Trophoblast cell (in vitro differentiated cells and primary cell): ENCODE data around the gene PALS1.

Source experiments
- DNase-seq, 2 donors: peaks; one replicate each; pipeline ENCODE4 v3.0.0-alpha.2; 2016
- H2AFZ ChIP-seq: 2 replicates; pipeline ENCODE4 v1.6.1; 2013; ENCODE audit warnings: low read length, moderate library complexity, mild to moderate bottlenecking; ENCODE audit not compliant: insufficient read depth, poor library complexity
- H2AK5ac ChIP-seq: 2 replicates; pipeline ENCODE4 v1.6.1; 2013; ENCODE audit warnings: mild to moderate bottlenecking, low read length
- H2BK120ac ChIP-seq: 2 replicates; pipeline ENCODE4 v1.6.1; 2013; ENCODE audit warnings: low read length, mild to moderate bottlenecking, moderate library complexity; ENCODE audit not compliant: insufficient read depth, poor library complexity
- H2BK12ac ChIP-seq: 2 replicates; pipeline ENCODE4 v1.6.1; 2013; ENCODE audit warnings: mild to moderate bottlenecking, low read length, moderate library complexity
- H2BK5ac ChIP-seq: 2 replicates; pipeline ENCODE4 v1.6.1; 2013; ENCODE audit warnings: low read length, low read depth, moderate library complexity, mild to moderate bottlenecking; ENCODE audit not compliant: poor library complexity
- H3K14ac ChIP-seq: 2 replicates; pipeline ENCODE4 v1.6.1; 2013; ENCODE audit warnings: mild to moderate bottlenecking, low read length
- H3K18ac ChIP-seq: 2 replicates; pipeline ENCODE4 v1.6.1; 2013; ENCODE audit warnings: mild to moderate bottlenecking, low read length
- H3K23ac ChIP-seq: 2 replicates; pipeline ENCODE4 v1.6.1; 2013; ENCODE audit warnings: low read length
- H3K27ac ChIP-seq: 2 replicates; pipeline ENCODE4 v1.5.1; 2013; ENCODE audit warnings: low read depth, mild to moderate bottlenecking, inconsistent platforms, low read length, moderate library complexity
- H3K27me3 ChIP-seq: 2 replicates; pipeline ENCODE4 v1.6.1; 2013; ENCODE audit warnings: inconsistent platforms, mild to moderate bottlenecking, low read length, moderate library complexity; ENCODE audit not compliant: insufficient read depth
- H3K36me3 ChIP-seq, 2 experiments: 1 replicate in 1 of 2; 2 replicates in 1 of 2; pipeline ENCODE4 v1.6.1; 2013; ENCODE audit warnings: low read length in 2 of 2, mild to moderate bottlenecking in 2 of 2, moderate library complexity in 1 of 2; ENCODE audit not compliant: insufficient read depth in 2 of 2, control insufficient read depth in 1 of 2
- H3K4ac ChIP-seq: 2 replicates; pipeline ENCODE4 v1.6.1; 2013; ENCODE audit warnings: low read depth, mild to moderate bottlenecking, low read length, moderate library complexity
- H3K4me1 ChIP-seq, 2 experiments: 1 replicate in 1 of 2; 2 replicates in 1 of 2; pipeline ENCODE4 v1.6.1; 2013; ENCODE audit warnings: low read length in 2 of 2, mild to moderate bottlenecking in 2 of 2, moderate library complexity in 1 of 2; ENCODE audit not compliant: insufficient read depth in 2 of 2, control insufficient read depth in 1 of 2
- H3K4me2 ChIP-seq: 2 replicates; pipeline ENCODE4 v1.6.1; 2013; ENCODE audit warnings: inconsistent platforms, mild to moderate bottlenecking, low read length, moderate library complexity
- H3K4me3 ChIP-seq: 2 replicates; pipeline ENCODE4 v1.5.1; 2013; ENCODE audit warnings: mild to moderate bottlenecking, low read depth, low read length, inconsistent platforms
- H3K79me1 ChIP-seq: one replicate; pipeline ENCODE4 v1.6.1; 2013; ENCODE audit warnings: low read length
- H3K79me2 ChIP-seq: 2 replicates; pipeline ENCODE4 v1.6.1; 2013; ENCODE audit warnings: low read length, mild to moderate bottlenecking; ENCODE audit not compliant: control insufficient read depth, insufficient read depth, poor library complexity
- H3K9ac ChIP-seq: 2 replicates; pipeline ENCODE4 v1.6.1; 2013; ENCODE audit warnings: mild to moderate bottlenecking, low read length
- H3K9me3 ChIP-seq: 2 replicates; pipeline ENCODE4 v1.6.1; 2013; ENCODE audit warnings: low read depth, mild to moderate bottlenecking, control low read depth, inconsistent platforms, low read length; ENCODE audit not compliant: insufficient read depth
- H4K12ac ChIP-seq: 2 replicates; pipeline ENCODE4 v1.6.1; 2013; ENCODE audit warnings: low read depth, mild to moderate bottlenecking, low read length, moderate library complexity
- H4K8ac ChIP-seq: 2 replicates; pipeline ENCODE4 v1.6.1; 2013; ENCODE audit warnings: low read depth, mild to moderate bottlenecking, low read length, moderate library complexity
- H4K91ac ChIP-seq: one replicate; pipeline ENCODE4 v1.6.1; 2013; ENCODE audit warnings: low read depth, mild to moderate bottlenecking, low read length, moderate library complexity
- WGBS: extraction: QIAGEN DNeasy Blood & Tissue Kit; methylation state at CpG from one replicate; pipeline ENCODE4 v1.1.7; 2013; ENCODE audit warnings: missing lambda C conversion rate; ENCODE audit not compliant: insufficient read length, insufficient coverage; ENCODE audit errors: extremely low coverage; 5-methylcytosine and 5-hydroxymethylcytosine counted together

The PALS1 gene

GRCh38 chr14:67221982-67222328 is 19.3 kb upstream of the PALS1 start:
- Histone ChIP-seq H3K4me3 (no peak overlapping the region), H3K27ac (no peak overlapping the region), H3K14ac (no peak overlapping the region), H2AK5ac (no peak overlapping the region), H3K23ac (no peak overlapping the region), H3K79me1 (no peaks in the 10 kb centered on the region), H4K91ac (no peak overlapping the region), H2BK120ac (no peak overlapping the region), H4K8ac (no peak overlapping the region), H3K79me2 (no peaks in the 10 kb centered on the region), H3K9ac (no peak overlapping the region), H3K36me3 (no peaks in the 10 kb centered on the region), H3K4me2 (no peak overlapping the region), H3K18ac (no peak overlapping the region), H2BK5ac (no peak overlapping the region), H2BK12ac (no peak overlapping the region), H2AFZ (no peak overlapping the region), H3K27me3 (no peaks in the 10 kb centered on the region), H3K4me1 (peaks cover 4 to 6% of the 10 kb centered on the region in 2 experiments), H3K4ac (no peak overlapping the region), H3K9me3 (no peaks in the 10 kb centered on the region), H4K12ac (no peak overlapping the region)
- no CpG with 5 or more reads among the region's 4 CpGs for WGBS
- DNase-seq: no peak

- H3K18ac ChIP-seq: no peak overlapping the region
- H4K8ac ChIP-seq: no peak overlapping the region
- no peaks in the 10 kb centered on the region for H3K79me2 ChIP-seq
- H3K9me3 ChIP-seq: no peaks in the 10 kb centered on the region
- H3K4me3 ChIP-seq: no peak overlapping the region
- H3K27me3 ChIP-seq: no peaks in the 10 kb centered on the region
- DNase-seq: no peak
- no peak overlapping the region for H2BK12ac ChIP-seq
- no peak overlapping the region for H3K4me2 ChIP-seq
- peaks cover 0 to 2% of the 10 kb centered on the region in 2 experiments for H3K4me1 ChIP-seq
- H3K27ac ChIP-seq: no peak overlapping the region
- H2BK5ac ChIP-seq: no peak overlapping the region
- H2BK120ac ChIP-seq: no peak overlapping the region
- no peak overlapping the region for H2AFZ ChIP-seq
- no peaks in the 10 kb centered on the region for H3K79me1 ChIP-seq
- H4K91ac ChIP-seq: no peak overlapping the region
- no peak overlapping the region for H3K23ac ChIP-seq
- H3K36me3 ChIP-seq: no peaks in the 10 kb centered on the region
- H3K14ac ChIP-seq: no peak overlapping the region
- no peak overlapping the region for H4K12ac ChIP-seq
- no peak overlapping the region for H3K9ac ChIP-seq
- H2AK5ac ChIP-seq: no peak overlapping the region
- H3K4ac ChIP-seq: no peak overlapping the region
- no CpG with 5 or more reads among the region's 4 CpGs for WGBS
These were observed 15.7 kb upstream of the PALS1 start for GRCh38 chr14:67225523-67225922.

DNA sequence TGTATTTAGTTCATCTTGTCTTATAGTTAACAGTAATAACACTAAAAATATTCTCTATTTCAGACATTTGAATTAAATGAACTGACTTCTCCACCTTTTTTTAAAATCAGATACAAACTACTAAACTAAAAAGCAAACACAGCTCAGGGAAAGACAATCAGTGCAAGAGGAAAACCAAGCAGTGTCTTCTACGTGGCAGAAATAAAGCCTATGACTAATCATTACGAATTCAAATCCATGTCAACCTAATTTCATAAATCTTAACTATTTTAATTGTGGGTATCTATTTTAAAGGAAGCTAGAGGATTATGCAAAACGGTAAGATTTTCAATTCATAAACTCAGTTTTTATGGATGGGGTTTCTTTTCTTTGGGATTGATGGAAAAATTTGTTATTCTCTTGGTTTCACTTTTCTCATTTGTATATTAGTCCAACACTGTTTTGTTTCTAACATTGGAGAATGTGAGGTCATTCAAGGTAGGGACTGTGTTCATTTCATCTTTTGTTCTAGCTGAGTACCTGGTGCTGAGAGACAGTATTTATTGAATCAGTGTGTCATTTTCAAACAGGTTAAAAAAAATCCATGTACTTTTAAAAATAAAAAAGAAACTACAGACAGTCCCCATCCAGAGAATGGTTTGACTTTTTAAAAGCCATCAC is 12.8 kb upstream of the PALS1 start:
- Histone ChIP-seq H2AFZ (no peak overlapping the region), H2AK5ac (no peak overlapping the region), H4K12ac (no peak overlapping the region), H4K8ac (no peak overlapping the region), H3K9me3 (no peaks in the 10 kb centered on the region), H3K79me2 (no peaks in the 10 kb centered on the region), H3K4me2 (no peak overlapping the region), H3K4me1 (peaks cover 0 to 4% of the 10 kb centered on the region in 2 experiments), H3K27me3 (no peaks in the 10 kb centered on the region), H3K9ac (no peak overlapping the region), H2BK12ac (no peak overlapping the region), H4K91ac (no peak overlapping the region), H3K4me3 (no peak overlapping the region), H3K4ac (no peak overlapping the region), H2BK5ac (no peak overlapping the region), H3K14ac (no peak overlapping the region), H3K36me3 (no peaks in the 10 kb centered on the region), H3K23ac (no peak overlapping the region), H3K27ac (no peak overlapping the region), H3K18ac (no peak overlapping the region), H3K79me1 (no peaks in the 10 kb centered on the region), H2BK120ac (no peak overlapping the region)
- no peak for DNase-seq
- WGBS: no CpG with 5 or more reads among the region's 3 CpGs

- WGBS: no CpG with 5 or more reads among the region's 2 CpGs
- no peak overlapping the region for H3K27ac ChIP-seq
- no peak overlapping the region for H3K4ac ChIP-seq
- no peaks in the 10 kb centered on the region for H3K36me3 ChIP-seq
- no peaks in the 10 kb centered on the region for H3K79me2 ChIP-seq
- H2BK120ac ChIP-seq: no peak overlapping the region
- H3K79me1 ChIP-seq: no peaks in the 10 kb centered on the region
- peak overlapping the region; percentile 5 for H3K4me2 ChIP-seq
- H3K4me1 ChIP-seq: peaks cover 0 to 4% of the 10 kb centered on the region in 2 experiments
- no peak overlapping the region for H3K4me3 ChIP-seq
- H3K14ac ChIP-seq: no peak overlapping the region
- H2BK12ac ChIP-seq: no peak overlapping the region
- H3K27me3 ChIP-seq: no peaks in the 10 kb centered on the region
- H2AK5ac ChIP-seq: no peak overlapping the region
- no peak overlapping the region for H4K12ac ChIP-seq
- peak; percentile 50 to 74 for DNase-seq
- H3K23ac ChIP-seq: no peak overlapping the region
- H2BK5ac ChIP-seq: no peak overlapping the region
- no peak overlapping the region for H4K91ac ChIP-seq
- no peak overlapping the region for H3K18ac ChIP-seq
- H3K9ac ChIP-seq: no peak overlapping the region
- H4K8ac ChIP-seq: no peak overlapping the region
- no peak overlapping the region for H2AFZ ChIP-seq
- H3K9me3 ChIP-seq: no peaks in the 10 kb centered on the region
These were observed 9.2 kb upstream of the PALS1 start for GRCh38 chr14:67232066-67232465.
